Keratinocyte (primary cell): ENCODE measurements around the gene ACCS.

Source experiments
- CTCF ChIP-seq, 3 experiments: IDR thresholded peaks in 1 of 3; conservative IDR thresholded peaks in 1 of 3; optimal IDR thresholded peaks in 1 of 3; 2 replicates in 2 of 3; 3 replicates in 1 of 3; pipeline versions ENCODE3 to v1.5.1; 2011; ENCODE audit warnings: low read length in 3 of 3, mild to moderate bottlenecking in 3 of 3, moderate library complexity in 2 of 3, control low read depth in 1 of 3, inconsistent platforms in 1 of 3; ENCODE audit not compliant: insufficient read depth in 2 of 3; ENCODE audit errors: extremely low read depth in 1 of 3
- EZH2 ChIP-seq: IDR thresholded peaks from one replicate; pipeline ENCODE4 v1.6.1; 2012; ENCODE audit warnings: inconsistent platforms, mild to moderate bottlenecking, low read length, moderate library complexity

GRCh38 chr11:44071157-44071556, 5.1 kb downstream of the ACCS start:
- no peak for TF ChIP-seq CTCF (optimal IDR thresholded peaks at IDR 0.05 in 1 of 3, IDR thresholded peaks at IDR 0.05 in 1 of 3, conservative IDR thresholded peaks at IDR 0.05 in 1 of 3; ENCODE audit: extremely low read depth in 1 of 3, insufficient read depth in 2 of 3, low read length in 3 of 3)
- TF ChIP-seq EZH2 = no peak
